ENCODE data around the gene PLCXD1. TPM values are rescaled to one million over a fixed set of nuclear protein-coding genes. Genes with fewer than 3 reads are reported as not detected.
"Not testable (repeated sequence)": the region's sequence is repeated elsewhere in the genome, so short reads cannot be mapped to it uniquely, and the experiment has no call there.

Gene PLCXD1
- total RNA-seq, 1 donor from 2014 or later: 6.1 TPM

DNA sequence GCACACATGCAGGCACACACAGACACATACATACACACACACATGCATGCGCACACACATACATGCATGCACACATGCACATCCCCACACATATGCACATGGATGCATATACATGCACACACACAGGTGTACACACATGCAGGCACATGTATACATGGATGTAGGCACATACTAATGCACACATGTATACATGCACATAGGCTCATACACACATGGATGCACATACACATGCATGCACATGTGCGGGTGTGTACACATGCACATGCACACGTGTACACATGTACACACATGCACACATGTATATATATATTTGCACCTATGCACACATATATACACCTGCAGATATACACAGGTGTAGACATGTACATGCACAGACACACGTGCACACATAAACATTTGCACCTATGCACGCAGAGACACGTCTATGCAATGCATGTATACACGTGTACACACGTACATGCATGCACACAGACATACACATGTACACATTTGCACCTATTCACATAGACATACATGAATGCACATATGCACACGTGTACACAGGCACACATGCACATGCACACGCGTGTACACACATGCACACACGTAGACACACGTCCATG is 4.0 kb downstream of the PLCXD1 start:
- intact Hi-C loops (cut with DNase I): no loop called here
- no peak for ATAC-seq
- DNase-seq (ENCODE audit: missing footprints): no peak

GRCh38 chrX:287670-288069 is 6.5 kb downstream of the PLCXD1 start:
- no peak for DNase-seq (ENCODE audit: missing footprints)
- ATAC-seq: no peak
- intact Hi-C loops (cut with DNase I): no loop called here

GRCh38 chrX:288561-288991 is 7.4 kb downstream of the PLCXD1 start:
- intact Hi-C loops (cut with DNase I): no loop called here
- DNase-seq (ENCODE audit: missing footprints) (no peak), ATAC-seq (no peak)

GRCh38 chrX:290476-291166 is 9.4 kb downstream of the PLCXD1 start:
- intact Hi-C loops (cut with DNase I): no loop called here
- ATAC-seq (no peak), DNase-seq (ENCODE audit: missing footprints) (no peak)

- ATAC-seq (no peak), DNase-seq (ENCODE audit: missing footprints) (no peak)
- intact Hi-C loops (cut with DNase I): no loop called here
Observed at GRCh38 chrX:291411-291901, 10.3 kb downstream of the PLCXD1 start.

DNA sequence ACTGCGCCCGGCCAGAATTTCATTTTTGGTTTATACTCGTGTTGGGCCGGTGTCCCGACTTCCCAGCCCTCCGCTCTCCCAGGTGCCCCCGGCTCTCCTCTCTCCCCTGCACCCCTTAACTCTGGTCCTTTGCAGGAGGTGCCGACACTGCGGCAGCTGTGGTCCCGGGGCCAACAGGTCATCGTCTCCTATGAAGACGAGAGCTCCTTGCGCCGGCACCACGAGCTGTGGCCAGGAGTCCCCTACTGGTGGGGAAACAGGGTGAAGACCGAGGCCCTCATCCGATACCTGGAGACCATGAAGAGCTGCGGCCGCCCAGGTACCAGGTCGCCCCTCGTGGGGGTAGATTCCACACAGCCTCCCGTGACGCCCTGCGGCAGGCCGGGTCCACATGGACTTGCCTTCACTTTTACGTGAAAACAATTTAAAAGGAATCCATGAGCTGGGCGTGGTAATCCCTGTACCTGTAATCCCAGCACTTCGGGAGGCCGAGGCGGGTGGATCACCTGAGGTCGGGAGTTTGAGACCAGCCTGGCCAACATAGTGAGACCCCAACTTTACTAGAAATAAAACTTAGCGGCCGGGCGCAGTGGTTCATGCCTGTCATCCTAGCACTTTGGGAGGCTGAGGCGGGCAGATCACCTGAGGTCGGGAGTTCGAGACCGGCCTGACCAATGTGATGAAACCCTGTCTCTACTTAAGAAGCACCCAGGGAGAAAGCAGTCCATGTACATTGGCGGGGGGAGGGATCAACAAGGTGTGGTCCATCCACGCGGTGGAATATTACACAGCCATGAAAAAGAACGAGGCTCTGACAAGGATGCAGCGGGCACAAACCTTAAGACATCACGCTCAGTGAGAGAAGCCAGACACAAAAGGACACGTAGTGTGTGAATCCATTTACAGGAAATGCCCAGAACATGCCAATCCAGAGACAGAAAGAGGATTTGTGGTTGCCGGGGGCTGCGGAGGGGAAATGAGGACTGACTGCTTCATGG is 12.0 kb downstream of the PLCXD1 start:
- DNase-seq (ENCODE audit: missing footprints) (no peak), ATAC-seq (no peak)
- intact Hi-C loops (cut with DNase I): no loop called here

- ATAC-seq (no peak), DNase-seq (ENCODE audit: missing footprints) (no peak)
- intact Hi-C loops (cut with DNase I): no loop called here
Observed at GRCh38 chrX:295136-295535, 14.0 kb downstream of the PLCXD1 start.

DNA sequence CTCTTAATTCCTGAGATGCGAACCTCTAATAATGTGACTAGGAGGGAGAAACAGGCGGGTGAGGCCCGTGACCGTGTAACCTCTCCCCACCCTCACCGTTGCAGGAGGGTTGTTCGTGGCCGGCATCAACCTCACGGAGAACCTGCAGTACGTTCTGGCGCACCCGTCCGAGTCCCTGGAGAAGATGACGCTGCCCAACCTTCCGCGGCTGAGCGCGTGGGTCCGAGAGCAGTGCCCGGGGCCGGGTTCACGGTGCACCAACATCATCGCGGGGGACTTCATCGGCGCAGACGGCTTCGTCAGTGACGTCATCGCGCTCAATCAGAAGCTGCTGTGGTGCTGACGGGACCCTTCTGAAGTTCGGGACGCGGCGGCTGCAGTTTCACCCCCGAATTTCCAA is 17.8 kb downstream of the PLCXD1 start:
- DNase-seq (ENCODE audit: missing footprints): no peak
- ATAC-seq: no peak
- intact Hi-C loops (cut with DNase I): no loop called here

- intact Hi-C loops (cut with DNase I): no loop called here
- no peak for ATAC-seq
- DNase-seq (ENCODE audit: missing footprints): no peak
Observed at GRCh38 chrX:300334-300733, 19.2 kb downstream of the PLCXD1 start.

GRCh38 chrX:302975-303374 is 21.8 kb downstream of the PLCXD1 start:
- no peak for DNase-seq (ENCODE audit: missing footprints)
- no peak for ATAC-seq
- intact Hi-C loops (cut with DNase I): no loop called here

DNA sequence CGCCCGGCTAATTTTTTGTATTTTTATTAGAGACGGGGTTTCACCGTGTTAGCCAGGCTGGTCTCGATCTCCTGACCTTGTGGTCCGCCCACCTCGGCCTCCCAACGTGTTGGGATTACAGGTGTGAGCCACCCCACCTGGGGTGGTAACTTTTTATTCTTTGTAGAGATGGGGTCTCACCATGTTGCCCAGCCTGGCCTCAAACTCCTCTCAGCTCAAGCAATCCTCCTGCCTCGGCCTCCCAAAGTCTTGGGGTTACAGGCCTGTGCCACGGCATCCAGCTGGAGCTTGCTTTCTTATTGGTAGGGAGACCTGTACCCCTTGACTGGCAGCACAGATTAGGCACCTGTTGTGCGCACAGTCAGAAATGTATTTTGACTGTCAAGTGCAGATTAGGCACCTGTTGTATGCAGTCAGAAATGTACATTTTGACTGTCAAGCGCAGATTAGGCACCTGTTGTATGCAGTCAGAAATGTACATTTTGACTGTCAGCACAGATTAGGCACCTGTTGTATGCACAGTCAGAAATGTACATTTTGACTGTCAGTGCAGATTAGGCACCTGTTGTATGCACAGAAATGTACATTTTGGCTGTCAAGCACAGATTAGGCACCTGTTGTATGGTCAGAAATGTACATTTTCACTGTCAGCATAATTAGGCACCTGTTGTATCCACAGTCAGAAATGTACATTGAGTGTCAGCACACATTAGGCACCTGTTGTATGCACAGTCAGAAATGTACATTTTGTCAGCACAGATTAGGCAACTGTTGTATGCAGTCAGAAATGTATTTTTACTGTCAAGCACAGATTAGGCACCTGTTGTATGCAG is 24.8 kb downstream of the PLCXD1 start:
- intact Hi-C loops (cut with DNase I); ATAC-seq; DNase-seq (ENCODE audit: missing footprints): not testable (repeated sequence)

GRCh38 chrX:306614-307251 is 25.6 kb downstream of the PLCXD1 start:
- intact Hi-C loops (cut with DNase I); DNase-seq (ENCODE audit: missing footprints); ATAC-seq: not testable (repeated sequence)

DNA sequence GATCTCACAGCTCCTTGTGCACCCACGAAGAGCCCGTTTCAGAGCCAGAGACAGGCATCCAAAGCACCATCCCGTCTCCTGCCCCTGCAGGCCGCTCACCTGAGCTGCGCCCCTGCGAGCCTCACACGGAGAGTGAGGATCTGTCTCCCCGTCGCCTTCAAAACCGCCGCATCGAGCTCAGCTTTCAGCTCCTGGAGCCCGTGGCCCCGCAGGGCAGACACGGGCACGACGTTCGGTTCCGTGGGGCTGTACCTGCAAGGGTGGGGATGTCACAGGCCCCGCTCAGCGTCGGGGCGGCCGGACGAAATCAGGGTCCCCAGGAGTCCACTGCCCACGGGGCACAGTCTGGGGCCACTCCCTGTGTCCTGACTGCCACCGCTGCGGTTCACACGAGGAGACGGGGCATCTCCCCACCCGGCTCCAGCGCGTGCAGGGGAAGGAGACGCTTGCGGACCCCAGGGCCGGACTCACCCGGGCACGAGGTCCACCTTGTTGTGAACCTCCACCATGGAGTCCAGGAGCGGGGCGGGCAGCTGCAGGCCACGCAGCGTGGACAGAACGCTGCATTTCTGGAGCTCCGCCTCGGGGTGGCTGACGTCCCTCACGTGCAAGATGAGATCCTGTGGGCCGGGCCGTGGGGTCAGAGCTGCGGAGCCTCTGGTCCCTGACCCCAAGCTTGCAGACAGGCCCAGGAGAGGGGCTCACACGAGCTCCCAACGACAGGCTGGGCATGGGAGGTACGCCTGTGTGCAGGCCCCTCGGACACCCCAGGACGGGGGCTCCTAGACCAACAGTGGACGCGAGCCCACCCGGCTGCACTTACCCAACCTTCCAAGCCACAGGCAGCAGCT is 26.3 kb downstream of the PLCXD1 start:
- intact Hi-C loops (cut with DNase I): no loop called here
- ATAC-seq: no peak
- no peak for DNase-seq (ENCODE audit: missing footprints)

DNA sequence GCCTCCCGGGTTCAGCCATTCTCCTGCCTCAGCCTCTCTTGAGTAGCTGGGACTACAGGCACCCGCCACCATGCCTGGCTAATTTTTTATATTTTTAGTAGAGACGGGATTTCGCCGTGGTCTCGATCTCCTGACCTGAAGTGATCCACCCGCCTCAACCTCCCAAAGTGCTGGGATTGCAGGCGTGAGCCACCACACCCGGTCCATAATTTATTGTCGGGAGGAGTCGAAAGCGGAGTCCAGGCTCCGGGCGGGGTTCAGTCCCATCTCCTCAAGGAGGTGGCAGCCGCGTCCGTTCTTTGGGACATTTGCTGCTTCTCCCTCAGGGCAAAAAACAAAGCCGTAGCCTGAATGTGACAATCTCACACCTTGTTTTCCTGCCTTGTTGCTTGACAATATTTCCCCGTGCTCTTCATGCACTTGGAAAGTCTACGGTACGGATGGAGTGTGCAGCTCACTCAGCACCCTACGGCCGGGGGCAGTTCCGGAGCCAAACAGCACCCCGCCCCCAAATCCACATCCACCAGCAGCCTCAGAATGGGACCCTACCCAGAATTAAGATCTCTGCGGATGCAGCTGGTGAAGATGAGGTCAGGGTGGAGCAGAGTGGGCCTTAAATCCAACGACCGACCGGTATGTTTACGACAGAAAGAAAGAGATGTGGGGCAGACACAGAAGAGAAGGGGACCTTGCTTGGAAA is 27.8 kb downstream of the PLCXD1 start:
- intact Hi-C loops (cut with DNase I): no loop called here
- ATAC-seq (no peak), DNase-seq (ENCODE audit: missing footprints) (no peak)

DNA sequence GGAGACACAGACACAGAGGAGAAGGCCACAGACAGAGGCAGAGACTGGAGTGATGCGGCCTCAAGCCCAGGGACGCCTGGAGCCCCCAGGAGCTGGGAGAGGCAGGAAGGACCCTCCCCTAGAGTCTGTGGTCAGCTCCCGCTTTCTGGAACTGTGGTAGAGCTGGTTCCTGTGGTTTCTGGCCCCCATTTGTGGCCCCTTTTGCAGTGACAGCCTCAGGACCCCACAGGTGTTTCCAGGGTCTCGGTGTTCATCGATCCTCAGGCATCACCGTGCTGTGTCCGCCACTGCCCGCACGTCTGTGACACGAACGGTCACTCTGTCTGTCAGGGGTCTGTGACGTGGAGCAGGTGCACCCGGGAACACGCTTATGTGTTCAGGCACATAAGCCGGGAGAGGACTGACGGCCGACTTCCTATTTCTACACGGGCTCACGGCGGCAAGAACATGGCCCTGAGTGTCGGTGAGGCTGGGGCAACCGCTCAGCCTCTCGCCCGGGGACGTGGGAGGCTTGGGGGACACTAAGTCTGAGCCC is 29.5 kb downstream of the PLCXD1 start:
- intact Hi-C loops (cut with DNase I): no loop called here
- DNase-seq (ENCODE audit: missing footprints) (no peak), ATAC-seq (no peak)
